ENCODE data around the gene SLC28A3.

DNA sequence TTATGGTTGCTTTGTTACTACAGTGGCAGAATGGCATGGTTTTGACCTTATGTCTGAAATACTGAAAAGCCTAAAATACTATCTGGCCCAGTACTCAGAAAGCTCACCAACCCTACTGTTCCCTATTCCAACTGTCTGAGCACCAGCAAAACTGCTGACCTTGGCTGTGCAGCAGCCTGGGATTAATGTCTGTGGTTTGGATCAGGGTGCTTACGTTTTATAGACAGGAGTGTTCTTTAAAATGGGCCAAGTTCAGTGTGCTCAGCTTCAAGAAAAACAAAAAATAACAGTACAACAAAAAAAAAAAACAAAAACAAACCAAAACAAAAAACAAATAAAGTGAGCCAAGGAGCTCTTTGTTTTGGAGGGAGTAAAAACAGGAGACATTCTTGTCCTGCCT is 36.4 kb downstream of the SLC28A3 start:
- TF ChIP-seq, protein P1, sequence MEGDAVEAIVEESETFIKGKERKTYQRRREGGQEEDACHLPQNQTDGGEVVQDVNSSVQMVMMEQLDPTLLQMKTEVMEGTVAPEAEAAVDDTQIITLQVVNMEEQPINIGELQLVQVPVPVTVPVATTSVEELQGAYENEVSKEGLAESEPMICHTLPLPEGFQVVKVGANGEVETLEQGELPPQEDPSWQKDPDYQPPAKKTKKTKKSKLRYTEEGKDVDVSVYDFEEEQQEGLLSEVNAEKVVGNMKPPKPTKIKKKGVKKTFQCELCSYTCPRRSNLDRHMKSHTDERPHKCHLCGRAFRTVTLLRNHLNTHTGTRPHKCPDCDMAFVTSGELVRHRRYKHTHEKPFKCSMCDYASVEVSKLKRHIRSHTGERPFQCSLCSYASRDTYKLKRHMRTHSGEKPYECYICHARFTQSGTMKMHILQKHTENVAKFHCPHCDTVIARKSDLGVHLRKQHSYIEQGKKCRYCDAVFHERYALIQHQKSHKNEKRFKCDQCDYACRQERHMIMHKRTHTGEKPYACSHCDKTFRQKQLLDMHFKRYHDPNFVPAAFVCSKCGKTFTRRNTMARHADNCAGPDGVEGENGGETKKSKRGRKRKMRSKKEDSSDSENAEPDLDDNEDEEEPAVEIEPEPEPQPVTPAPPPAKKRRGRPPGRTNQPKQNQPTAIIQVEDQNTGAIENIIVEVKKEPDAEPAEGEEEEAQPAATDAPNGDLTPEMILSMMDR (IDR thresholded peaks at IDR 0.05): no peak
- no peak for TF ChIP-seq EP300 (IDR thresholded peaks at IDR 0.05)
- no peak for TF ChIP-seq POLR2A (IDR thresholded peaks at IDR 0.05; ENCODE audit: low read depth)
